Muscle of back (tissue), 11 donors: ENCODE measurements around the gene UPP1. TPM values are rescaled to one million over a fixed set of nuclear protein-coding genes. Genes with fewer than 3 reads are reported as not detected.

Experiments
- DNase-seq, 3 donors: peaks; one replicate each; pipeline versions ENCODE4 v3.0.0 to v3.0.0-alpha.2; 2013
- polyA plus RNA-seq, 10 donors: library from polyadenylated mRNA; unstranded; fragments of 120-200 nt; gene quantifications; one replicate each; pipeline ENCODE4 v1.2.1, GENCODE V29; 2013; ENCODE audit not compliant: insufficient read length in 10 of 10

UPP1 gene
- polyA plus RNA-seq, 10 donors, result 0.95 to 4.6 (median 2.0) TPM

DNA sequence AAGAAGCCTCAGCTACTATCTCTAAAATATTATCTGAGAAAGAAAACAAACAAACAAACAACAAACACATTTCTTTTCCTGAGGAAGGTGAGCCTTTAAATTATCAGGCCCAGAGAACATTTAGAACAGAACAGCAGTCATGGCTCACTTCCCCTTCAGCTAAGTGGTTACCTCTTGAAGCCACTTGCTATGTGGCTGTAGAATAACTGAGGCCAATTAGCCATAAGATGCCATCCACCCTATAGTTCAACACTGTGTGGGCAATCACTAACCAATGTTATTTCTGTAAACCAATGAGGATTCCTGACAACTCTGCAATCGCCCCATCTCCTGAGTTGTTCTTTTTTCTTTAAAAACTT is 3.7 kb upstream of the UPP1 start:
- DNase-seq, result no peak

DNA sequence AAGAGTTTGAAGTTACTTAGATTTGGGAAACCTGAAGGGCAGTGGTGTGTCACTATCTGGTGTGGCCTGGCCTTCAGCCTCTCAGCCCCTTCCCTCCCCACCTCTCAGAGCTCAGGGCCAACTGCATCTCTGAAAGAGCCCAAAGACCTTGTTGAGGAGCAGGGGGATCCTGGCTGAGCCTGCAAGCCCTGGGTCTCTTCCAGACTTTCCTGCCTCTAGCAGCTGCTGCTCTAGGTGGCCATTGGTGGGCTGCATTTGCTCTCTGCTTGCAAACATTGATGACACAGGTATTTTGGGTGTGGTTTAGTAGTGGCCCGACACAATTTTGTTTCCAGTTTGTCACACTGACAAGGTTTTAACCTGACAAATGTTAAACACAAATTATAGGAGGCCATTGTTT is 3.1 kb upstream of the UPP1 start:
- DNase-seq, result no peak

DNA sequence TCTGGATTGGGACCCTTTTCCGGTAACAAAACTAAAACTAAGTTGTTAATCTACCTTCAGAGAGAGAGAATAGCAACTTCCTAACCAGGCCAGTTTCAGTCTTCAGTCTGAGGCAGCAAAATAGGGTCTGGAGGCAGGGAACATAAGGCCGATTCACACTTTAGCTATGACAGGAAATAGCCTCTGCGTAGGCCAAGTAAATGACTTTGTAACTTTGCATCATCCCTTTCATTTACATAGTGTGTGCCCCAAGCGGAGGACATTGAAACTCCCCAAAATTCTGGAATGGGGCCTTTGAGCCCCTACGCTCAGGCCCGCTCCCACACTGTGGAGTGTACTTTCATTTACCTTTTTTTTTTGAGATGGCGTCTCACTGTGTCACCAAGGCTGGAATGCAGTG is 1.7 kb upstream of the UPP1 start:
- DNase-seq, result peak in 1 of 3 donors; percentile 55

DNA sequence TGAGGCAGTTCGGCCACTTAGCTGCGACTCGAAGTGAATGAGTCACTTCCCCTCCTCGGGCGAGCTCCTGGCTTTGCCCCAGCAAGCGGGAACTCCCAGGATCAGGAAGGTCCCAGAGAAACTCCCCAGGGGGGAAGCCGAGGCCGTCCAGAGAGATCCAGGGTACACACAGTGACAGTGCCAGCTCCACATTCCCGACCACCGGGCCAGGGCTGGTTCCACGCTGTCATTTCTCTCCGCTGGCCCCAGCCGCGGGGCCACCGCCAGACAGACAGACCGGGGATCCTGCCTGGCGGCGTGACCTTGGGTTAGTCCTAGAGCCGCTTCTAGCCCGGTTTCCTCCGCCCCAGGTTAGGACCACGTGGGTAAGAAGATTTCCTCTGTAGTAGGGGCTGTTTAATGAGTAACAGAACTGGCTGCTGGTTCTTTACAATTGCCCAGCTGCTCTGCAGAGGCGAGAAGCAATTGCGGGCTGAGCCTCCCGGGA is 463 bp upstream of the UPP1 start:
- peak; percentile 42 to 89 (median 75) for DNase-seq

DNA sequence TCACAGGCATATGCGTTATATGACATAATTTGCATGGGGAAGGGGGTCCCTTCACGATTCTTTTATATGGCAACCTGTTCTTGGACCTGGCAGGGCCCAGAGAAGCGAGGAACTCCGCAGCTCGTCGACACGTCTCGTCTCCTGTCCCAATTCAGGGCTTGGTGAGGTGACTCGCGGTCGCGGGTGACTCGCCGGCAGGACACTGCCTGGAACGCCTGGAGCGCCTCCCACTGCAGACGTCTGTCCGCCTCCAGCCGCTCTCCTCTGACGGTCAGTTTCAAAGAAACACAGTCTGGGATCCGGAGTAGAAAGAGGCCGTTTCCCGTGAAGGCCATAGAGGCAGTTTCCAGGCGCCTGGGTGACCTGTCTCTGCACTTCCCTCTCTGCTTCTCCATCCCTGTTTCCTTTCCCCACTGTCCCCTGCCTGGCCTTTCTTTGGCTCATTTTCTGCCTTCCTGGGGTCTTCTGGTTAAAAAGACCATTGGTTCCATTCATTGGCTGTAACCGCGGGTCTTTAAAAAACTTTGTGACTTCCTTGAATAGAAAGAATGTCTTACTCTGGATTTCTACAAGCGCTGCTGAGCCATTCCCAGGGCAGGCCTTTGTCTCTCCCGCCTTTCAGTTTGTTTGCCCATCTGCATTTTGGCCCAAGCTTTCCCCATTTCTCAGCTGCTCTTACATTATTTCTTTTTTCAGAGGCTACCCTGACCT is 1.2 kb downstream of the UPP1 start:
- peak in 2 of 3 donors; percentile 15 to 42 for DNase-seq

DNA sequence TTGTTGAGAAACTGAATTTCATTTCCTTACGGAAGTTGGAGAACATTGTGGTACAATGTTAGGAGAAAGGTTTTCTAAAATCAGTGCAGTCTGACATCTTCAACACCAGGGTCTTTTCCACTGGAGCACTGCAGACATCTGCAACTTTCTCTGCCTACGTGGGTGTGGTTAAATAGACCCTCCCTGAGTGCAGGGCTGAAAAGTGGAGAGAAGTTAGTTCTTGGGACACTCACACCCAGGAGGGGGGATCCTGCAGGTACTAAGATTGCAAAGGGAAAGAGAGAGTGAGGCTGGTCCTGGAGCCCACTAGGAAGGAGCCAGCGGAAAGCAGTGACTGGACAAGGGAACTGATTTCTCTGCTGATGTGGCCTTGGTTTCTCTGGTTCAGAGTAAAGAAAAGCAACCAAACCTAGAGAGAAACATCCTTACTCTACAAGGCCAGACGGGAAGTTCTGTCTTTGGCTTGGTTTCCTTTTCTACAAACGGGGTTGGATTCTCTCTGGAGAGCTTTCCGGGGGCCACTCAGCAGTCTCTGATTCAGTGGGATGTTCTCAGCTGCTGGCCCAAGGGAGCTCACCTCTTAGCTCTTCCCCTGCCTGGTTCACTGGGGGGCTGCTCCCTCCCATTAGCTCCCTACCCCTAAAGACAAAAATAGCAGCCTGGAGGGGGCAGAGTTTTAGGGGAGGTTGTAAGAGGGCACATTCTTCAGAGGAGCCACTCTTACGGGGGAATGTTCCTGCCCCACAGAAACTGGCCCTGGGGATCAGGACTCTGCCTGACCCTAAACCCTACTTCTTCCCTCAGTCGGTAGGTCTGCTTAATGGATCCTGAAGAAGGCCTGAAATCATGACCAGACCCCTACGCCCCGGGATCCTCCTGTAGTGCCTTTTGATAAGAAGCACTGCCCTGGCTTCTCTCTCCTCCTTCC is 2.7 kb downstream of the UPP1 start:
- DNase-seq, result no peak

DNA sequence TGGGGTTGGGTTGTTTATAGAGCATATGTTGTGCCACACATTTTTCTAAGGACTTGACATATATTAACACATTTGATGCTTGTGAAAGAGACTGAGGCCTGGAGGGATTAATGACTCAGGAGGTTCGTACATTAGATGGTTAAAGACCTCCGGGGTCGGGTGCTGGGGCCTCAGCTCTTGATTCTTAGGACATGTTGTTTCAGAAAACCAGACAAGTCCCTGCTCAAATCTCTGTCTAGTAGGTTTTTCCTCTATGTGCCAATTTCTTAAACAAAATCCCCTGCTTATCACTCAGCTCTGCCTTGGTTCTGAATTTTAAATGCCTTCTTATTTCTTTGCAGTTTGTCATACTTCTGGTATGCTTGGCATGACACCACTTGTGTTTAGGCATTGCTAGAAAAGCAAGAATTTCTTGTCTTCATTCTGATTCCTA is 5.8 kb downstream of the UPP1 start:
- DNase-seq, result peak in 1 of 3 donors; percentile 33

DNA sequence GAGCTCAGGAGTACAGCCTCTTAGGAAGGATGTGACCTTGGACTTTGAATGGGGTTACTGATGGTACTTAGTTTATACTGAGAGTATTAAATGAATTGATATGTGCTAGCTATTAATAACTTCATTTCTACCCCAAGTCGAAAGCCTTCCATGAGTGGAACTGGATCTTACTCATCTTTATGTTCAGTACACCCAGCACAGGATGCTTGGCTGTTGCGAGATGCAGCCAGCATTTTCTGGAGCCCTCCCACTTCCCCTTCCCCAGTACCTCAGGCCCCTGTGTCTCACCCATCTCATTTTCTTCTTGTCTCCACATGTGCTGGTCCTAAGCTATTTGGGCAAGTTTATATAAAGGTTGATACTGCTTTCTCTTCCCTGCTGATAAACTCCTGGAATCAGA is 7.2 kb downstream of the UPP1 start:
- no peak for DNase-seq

DNA sequence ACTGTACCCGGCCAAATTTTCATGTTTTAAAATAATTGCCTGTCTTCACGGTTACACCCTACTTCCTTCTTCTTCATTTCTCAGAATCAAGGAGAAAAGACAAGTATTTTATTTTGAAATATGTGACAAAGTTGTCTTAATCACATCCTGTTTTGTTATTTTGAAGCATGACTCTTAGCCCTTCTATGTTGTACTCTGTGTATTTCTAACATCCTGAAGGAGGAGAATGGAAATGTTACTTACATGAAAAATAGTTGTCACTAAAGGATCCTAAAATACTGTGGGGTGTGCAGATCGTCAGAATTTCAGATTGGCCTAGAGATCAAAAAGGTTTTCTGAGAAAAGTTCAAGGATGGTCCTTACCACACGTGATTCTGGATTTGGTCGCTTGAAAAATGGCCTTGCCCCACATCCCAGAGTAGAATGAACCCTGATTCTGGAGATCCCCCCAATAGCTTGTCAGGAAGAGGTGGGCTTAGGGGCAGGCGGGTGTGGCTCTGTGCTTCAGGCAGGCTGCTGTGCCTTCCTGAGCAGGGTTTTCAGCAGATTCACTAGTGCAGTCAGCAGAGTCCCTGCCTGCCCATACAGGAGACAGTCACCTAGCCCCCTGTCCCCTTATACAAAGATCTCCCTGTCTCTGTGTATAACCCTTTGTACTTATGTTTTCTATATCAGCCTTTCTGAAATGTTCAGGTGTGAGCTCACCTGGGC is 8.6 kb downstream of the UPP1 start:
- DNase-seq, result no peak

DNA sequence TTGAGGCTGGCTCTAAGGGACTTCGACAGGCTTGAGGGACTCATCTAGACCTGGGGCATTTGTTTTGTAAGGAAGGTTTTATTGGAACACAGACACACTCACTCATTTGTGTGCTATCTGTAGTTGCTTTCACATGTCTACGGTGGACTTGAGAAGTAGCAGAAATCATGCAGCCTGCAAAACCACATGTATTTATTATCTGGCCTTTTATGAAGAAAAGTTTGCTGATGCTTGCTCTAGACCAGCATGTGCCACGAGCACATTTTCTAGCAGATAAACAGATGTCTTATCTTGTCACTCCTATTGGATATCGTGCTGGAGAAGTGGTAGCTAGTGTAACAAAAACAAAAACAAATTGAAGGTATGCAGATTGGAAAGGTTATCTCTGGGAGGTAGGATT is 9.8 kb downstream of the UPP1 start:
- no peak for DNase-seq

DNA sequence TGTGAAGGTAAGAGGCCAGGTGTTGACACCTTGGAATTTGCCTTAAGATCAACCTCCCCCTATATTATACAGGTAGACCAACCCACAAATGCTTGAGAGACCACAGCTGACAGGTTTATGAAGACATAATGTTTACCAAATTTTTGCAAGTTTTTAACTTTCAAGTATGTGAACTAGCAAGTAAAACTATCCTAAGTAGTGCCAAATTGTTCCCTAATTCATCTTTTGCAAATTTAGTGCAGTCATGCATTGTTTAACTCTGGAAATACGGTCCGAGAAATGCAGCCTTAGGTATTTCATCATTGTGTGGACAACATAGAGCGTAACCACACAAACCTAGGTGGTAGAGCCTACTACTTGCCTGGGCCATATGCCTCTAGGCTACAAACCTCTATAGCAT is 10.7 kb downstream of the UPP1 start:
- no peak for DNase-seq

DNA sequence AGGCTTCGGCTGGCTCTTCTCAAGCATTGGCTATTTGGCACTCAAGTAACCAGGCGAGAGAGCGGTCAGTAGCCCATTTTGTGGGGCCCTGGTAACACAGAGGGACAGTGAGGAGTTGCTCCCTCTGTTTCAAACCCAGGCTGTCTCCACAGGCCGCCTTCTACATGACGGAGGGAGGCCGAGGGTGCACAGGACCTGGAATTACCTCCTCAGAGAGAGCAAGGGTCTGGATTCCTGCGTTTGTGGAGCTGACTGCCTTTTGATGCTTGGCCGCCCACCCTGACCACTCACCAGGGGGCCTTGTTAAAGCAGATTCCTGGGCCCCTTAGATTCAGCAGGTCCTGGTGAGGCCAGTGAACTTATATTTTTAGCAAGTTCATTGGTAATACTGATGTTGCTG is 12.3 kb downstream of the UPP1 start:
- DNase-seq, result no peak

DNA sequence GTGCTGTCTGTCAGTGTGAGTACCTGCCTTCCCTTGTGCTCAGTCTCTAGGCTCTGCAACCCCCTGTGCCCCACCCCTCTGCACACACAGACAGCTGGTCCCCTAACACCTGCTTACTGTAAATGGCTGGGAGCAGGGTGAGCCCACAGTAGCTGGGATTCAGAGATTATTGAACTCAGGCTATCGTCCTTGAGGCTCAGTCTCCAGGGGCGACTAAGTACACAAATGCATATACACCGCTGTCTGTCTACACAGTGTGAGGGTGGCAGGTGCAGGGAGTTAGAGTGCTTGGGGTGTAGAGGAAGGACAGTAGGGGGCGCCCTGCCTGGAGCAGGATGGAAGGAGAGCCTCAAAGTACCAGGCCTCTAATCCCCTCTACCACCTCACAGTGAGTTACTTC is 12.9 kb downstream of the UPP1 start:
- no peak for DNase-seq

DNA sequence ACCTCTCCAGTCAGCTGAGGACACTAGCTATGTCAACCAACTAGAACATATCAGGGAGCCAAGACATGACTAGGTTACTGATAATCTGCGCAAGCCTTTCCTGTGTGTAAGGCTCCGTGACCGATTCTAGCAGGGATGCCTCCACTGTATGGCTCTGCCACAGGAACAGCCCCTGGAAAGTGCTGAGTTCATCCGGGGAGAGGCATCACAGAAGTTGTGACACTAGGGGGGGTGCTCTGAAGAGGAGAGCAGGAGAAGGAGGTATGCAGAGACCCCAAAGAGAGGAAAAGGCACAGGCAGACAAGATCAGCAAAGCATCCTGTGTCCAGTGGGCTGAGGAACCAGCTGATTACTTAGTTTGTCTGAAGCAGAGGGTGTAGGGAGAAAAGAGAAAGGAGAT is 13.5 kb downstream of the UPP1 start:
- DNase-seq, result no peak

DNA sequence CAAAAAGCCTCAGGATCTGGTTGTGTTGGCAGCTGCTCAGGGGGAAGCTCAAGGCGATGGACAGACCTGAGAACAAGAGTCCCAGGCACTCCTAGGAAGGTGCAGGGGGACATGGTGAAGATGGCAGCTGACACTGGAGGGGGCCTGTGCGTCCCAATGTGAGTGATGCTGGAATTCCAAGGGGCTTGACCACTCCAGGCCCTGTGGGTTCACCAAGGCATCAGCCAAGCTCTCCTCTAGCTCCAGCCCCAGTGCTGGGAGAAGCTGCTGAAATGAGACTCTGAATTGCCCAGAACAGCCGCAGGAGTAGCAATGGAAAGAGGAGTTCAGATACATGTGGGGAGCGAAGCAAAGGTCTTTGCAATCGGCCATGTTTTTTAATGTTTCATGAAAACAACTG is 16.0 kb downstream of the UPP1 start:
- no peak for DNase-seq

DNA sequence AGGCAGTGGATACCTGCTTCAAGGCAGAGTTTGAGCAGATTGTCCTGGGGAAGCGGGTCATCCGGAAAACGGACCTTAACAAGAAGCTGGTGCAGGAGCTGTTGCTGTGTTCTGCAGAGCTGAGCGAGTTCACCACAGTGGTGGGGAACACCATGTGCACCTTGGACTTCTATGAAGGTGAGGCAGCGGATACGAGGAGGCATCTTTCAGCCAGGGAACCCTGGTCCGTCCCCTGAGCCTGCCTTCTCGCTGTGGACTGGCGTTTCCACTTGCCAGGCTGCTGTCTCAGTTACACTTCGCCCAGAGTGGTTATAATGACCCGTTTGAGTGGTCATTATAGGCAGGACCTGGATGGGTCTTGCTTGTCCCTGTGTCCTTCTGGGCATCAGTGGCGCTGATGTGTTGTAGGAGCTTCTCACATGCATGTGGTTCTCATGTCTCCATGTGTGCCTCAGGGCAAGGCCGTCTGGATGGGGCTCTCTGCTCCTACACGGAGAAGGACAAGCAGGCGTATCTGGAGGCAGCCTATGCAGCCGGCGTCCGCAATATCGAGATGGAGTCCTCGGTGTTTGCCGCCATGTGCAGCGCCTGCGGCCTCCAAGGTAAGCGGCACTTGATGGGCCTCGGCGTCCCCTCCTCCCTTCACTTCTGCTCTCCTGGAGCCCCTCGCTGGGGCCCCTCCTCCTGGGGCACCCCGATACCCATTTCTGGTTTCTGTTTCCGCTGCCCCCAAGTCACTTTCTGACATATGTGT is 18.0 kb downstream of the UPP1 start:
- no peak for DNase-seq

DNA sequence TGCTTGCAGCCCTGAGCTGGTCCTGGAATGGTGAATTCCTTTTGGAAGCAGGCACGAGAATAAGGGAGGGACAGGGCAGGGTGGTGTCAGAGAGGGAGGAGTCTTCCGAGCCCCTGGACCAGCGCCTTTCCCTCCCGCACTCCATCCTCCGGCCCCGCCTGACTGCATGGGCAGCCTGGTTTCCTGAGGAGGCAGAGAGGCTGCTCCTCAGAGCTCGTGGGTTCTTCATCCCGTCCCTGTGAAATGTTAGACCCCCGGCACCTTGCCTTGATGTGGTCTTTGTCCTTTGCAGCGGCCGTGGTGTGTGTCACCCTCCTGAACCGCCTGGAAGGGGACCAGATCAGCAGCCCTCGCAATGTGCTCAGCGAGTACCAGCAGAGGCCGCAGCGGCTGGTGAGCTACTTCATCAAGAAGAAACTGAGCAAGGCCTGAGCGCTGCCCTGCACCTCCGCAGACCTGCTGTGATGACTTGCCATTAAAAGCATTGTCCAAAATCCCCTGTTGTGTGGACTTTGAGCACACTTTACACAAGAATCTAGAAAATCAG is 18.9 kb downstream of the UPP1 start:
- DNase-seq, result no peak

DNA sequence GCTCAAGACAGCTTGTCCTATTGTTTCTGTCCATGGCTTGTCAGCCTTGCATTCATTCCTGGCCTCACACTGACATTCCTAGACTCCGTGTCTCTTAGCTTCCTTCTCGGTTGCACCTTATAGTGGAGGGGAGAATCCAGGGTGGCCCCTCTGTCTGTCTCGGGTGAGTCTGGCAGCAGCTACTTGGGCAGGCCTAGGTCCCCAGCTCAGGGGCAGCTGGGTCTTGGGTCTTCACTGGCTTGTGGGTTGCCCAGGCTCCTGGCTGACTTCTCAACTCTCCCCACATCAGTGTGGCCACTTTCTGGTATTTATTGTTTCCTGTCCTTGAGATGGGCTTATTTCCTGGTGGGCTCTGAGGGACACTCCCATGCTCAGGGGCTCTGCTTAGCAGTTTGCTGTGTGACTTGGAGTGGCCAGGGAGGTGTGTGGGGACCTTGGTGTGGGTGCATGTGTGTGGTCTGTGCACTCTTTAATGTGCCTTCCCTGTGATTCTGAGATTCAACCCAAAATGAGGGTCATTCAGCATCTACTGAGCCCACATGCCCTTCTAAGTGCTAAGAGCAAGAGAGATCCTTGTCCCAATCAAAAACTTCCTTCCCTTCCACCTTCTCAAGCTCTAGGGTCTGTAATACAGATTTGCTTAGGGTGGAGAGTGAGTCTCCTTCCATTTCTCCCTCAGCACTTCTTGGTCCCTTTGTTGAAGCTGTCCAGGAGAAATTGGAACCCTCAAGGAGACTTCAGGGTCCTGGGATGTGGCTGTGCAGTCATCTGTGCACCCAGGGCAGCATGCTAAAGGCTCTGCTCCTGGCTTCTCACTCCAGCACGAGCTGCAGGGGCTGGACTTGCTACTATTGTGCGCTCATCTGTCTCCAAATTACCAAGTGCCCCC is 20.1 kb downstream of the UPP1 start:
- DNase-seq, result no peak

DNA sequence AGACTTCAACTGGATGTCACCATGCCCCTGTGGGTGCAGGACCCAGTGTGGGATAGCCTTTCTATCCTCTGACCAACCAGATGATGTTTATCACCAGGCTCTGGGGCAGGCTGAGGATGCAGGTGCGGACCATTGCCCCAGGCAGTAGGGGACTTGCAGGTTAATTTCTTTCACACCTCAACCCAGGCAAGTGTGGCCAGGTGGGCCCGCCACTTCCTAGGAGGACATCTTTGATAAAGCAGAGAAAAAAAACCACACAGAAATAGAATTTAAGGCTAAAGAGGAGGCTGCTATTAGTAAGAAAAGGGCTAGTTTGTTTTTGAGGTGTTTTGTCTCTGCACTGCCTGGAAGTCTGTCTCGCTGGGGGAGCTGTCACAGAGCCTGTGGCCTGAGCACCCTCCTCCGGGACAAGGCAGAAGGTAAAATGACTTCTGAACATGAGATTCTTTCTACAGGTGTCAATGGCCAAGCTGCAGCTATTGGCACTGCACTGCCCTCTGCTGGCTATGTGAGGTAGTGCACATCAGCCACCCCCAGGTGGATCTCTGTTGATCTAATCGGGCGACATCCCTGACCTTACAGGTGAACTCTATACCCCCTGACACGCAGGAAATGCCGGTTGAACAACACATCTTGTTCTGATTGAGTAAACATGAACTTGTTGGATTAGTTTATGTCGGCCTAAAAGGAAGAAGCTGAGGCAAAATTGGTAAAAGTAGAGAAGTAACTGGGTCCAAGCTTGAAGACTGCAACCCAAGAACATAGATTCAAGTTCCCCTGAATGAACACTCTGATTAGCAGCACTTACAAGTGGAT is 21.0 kb downstream of the UPP1 start:
- DNase-seq, result peak in 2 of 3 donors; percentile 55 to 70
